HEK293 (cell line): ENCODE measurements around the gene TIE1.

Experiments used
- ATF2 ChIP-seq: fragments of 450-650 bp; formaldehyde crosslinking; IDR thresholded peaks from 2 replicates; pipeline ENCODE4 v1.5.1; 2016; ENCODE audit warnings: missing biosample characterization, missing genetic modification characterization, low read depth
- ELK4 ChIP-seq: IDR thresholded peaks from 2 replicates; pipeline ENCODE4 v1.6.1; 2011; ENCODE audit warnings: mild to moderate bottlenecking, low read depth, low read length, borderline replicate concordance
- GLIS1 ChIP-seq: fragments of 450-650 bp; formaldehyde crosslinking; IDR thresholded peaks from 2 replicates; pipeline ENCODE4 v1.5.1; 2016; ENCODE audit warnings: missing biosample characterization, missing genetic modification characterization
- HOXC10 ChIP-seq: sonication (generic); formaldehyde crosslinking; IDR thresholded peaks from 2 replicates; pipeline ENCODE4 v1.8.1; 2023; ENCODE audit warnings: mild to moderate bottlenecking, missing genetic modification reagents
- INSM2 ChIP-seq: fragments of 450-650 bp; formaldehyde crosslinking; IDR thresholded peaks from 2 replicates; pipeline ENCODE4 v1.5.1; 2016; ENCODE audit warnings: missing biosample characterization, missing genetic modification characterization
- PRDM4 ChIP-seq: fragments of 450-650 bp; formaldehyde crosslinking; IDR thresholded peaks from 2 replicates; pipeline ENCODE4 v1.5.1; 2017; ENCODE audit warnings: missing biosample characterization, missing genetic modification characterization
- SETDB1 ChIP-seq: IDR thresholded peaks from one replicate; pipeline ENCODE4 v1.6.1; 2017; ENCODE audit warnings: mild to moderate bottlenecking, low read length, moderate library complexity, mixed read lengths; ENCODE audit not compliant: insufficient read length
- ZIC2 ChIP-seq: fragments of 450-650 bp; formaldehyde crosslinking; IDR thresholded peaks from 2 replicates; pipeline ENCODE4 v1.5.1; 2016; ENCODE audit warnings: missing biosample characterization, missing genetic modification characterization
- ZNF114 ChIP-seq: fragments of 450-650 bp; formaldehyde crosslinking; IDR thresholded peaks from 2 replicates; pipeline ENCODE4 v1.5.0; 2017; ENCODE audit warnings: missing biosample characterization, missing genetic modification characterization
- ZNF121 ChIP-seq: fragments of 450-650 bp; formaldehyde crosslinking; IDR thresholded peaks from 2 replicates; pipeline ENCODE4 v1.5.1; 2016; ENCODE audit warnings: missing biosample characterization, missing genetic modification characterization
- ZNF146 ChIP-seq: fragments of 450-650 bp; formaldehyde crosslinking; IDR thresholded peaks from 2 replicates; pipeline ENCODE4 v1.5.1; 2016; ENCODE audit warnings: missing biosample characterization, missing genetic modification characterization
- ZNF157 ChIP-seq: fragments of 450-650 bp; formaldehyde crosslinking; IDR thresholded peaks from 2 replicates; pipeline ENCODE4 v1.5.1; 2016; ENCODE audit warnings: missing biosample characterization, missing genetic modification characterization
- ZNF169 ChIP-seq: fragments of 450-650 bp; formaldehyde crosslinking; IDR thresholded peaks from 2 replicates; pipeline ENCODE4 v1.5.1; 2016; ENCODE audit warnings: missing biosample characterization, missing genetic modification characterization
- ZNF214 ChIP-seq: fragments of 450-650 bp; formaldehyde crosslinking; IDR thresholded peaks from 2 replicates; pipeline ENCODE4 v1.5.1; 2017; ENCODE audit warnings: missing biosample characterization, mild to moderate bottlenecking, missing genetic modification characterization, borderline replicate concordance
- ZNF23 ChIP-seq: fragments of 450-650 bp; formaldehyde crosslinking; IDR thresholded peaks from 2 replicates; pipeline ENCODE4 v1.5.1; 2016; ENCODE audit warnings: missing biosample characterization, missing genetic modification characterization, borderline replicate concordance
- ZNF362 ChIP-seq: fragments of 450-650 bp; formaldehyde crosslinking; IDR thresholded peaks from 2 replicates; pipeline ENCODE4 v1.5.1; 2016; ENCODE audit warnings: missing biosample characterization, missing genetic modification characterization
- ZNF518A ChIP-seq: fragments of 450-650 bp; formaldehyde crosslinking; conservative IDR thresholded peaks from 2 replicates; pipeline ENCODE4 v1.5.1; 2016; ENCODE audit warnings: low read depth, missing biosample characterization, missing genetic modification characterization
- ZNF585B ChIP-seq: fragments of 450-650 bp; formaldehyde crosslinking; IDR thresholded peaks from 2 replicates; pipeline ENCODE4 v1.5.1; 2016; ENCODE audit warnings: missing biosample characterization, missing genetic modification characterization
- ZNF621 ChIP-seq: fragments of 450-650 bp; formaldehyde crosslinking; IDR thresholded peaks from 2 replicates; pipeline ENCODE4 v1.5.1; 2017; ENCODE audit warnings: missing biosample characterization, missing genetic modification characterization
- ZNF654 ChIP-seq: fragments of 450-650 bp; formaldehyde crosslinking; IDR thresholded peaks from 2 replicates; pipeline ENCODE4 v1.5.1; 2016; ENCODE audit warnings: low read depth, missing biosample characterization, missing genetic modification characterization
- ZNF677 ChIP-seq: fragments of 450-650 bp; IDR thresholded peaks from 2 replicates; pipeline ENCODE4 v1.5.0; 2018; ENCODE audit warnings: missing biosample characterization, mild to moderate bottlenecking, missing genetic modification characterization, moderate library complexity
- ZNF792 ChIP-seq: fragments of 450-650 bp; formaldehyde crosslinking; IDR thresholded peaks from 2 replicates; pipeline ENCODE4 v1.5.1; 2016; ENCODE audit warnings: missing biosample characterization, missing genetic modification characterization
- ZSCAN23 ChIP-seq: fragments of 450-650 bp; formaldehyde crosslinking; IDR thresholded peaks from 2 replicates; pipeline ENCODE4 v1.5.1; 2016; ENCODE audit warnings: missing biosample characterization, missing genetic modification characterization

The TIE1 gene

GRCh38 chr1:43367904-43368645 is 67.3 kb downstream of the TIE1 start, which contains the start of gene ELOVL1 (continued):
- no peak for TF ChIP-seq ATF2 (tag by site-specific recombination)
- TF ChIP-seq ZNF169, result no peak
- no peak for TF ChIP-seq ZNF23 (tag by site-specific recombination)
- no peak for TF ChIP-seq ZNF518A (tag by site-specific recombination)
- no peak for TF ChIP-seq ZNF792 (tag by site-specific recombination)
- peak; percentile 93 for TF ChIP-seq GLIS1 (tag by site-specific recombination)
- TF ChIP-seq PRDM4 (tag by site-specific recombination), result no peak
- no peak for TF ChIP-seq ZNF585B (tag by site-specific recombination)
- no peak for TF ChIP-seq ZNF157 (tag by site-specific recombination)
- no peak for TF ChIP-seq HOXC10 (CRISPR knock-in tag)
- peak; percentile 89 for TF ChIP-seq ZNF121
- no peak for TF ChIP-seq ZNF362 (tag by site-specific recombination)
- 0 out of 2 replicates have a peak, but pooled peaks have one; percentile 77 for TF ChIP-seq ZSCAN23
- TF ChIP-seq INSM2 (tag by site-specific recombination), result peak; percentile 65
- no peak for TF ChIP-seq ZNF114 (tag by site-specific recombination)
- no peak for TF ChIP-seq SETDB1
- no peak for TF ChIP-seq ELK4
- no peak for TF ChIP-seq ZNF146
- TF ChIP-seq ZIC2, result peak; percentile 98
- TF ChIP-seq ZNF214 (tag by site-specific recombination), result no peak
- no peak for TF ChIP-seq ZNF621 (tag by site-specific recombination)
- TF ChIP-seq ZNF677, result no peak
- TF ChIP-seq ZNF654 (tag by site-specific recombination), result no peak
